ENCODE data around the gene HHIPL2. TPM values are rescaled to one million over a fixed set of nuclear protein-coding genes. Genes with fewer than 3 reads are reported as not detected.

HHIPL2 gene
- polyA plus RNA-seq = not detected

DNA sequence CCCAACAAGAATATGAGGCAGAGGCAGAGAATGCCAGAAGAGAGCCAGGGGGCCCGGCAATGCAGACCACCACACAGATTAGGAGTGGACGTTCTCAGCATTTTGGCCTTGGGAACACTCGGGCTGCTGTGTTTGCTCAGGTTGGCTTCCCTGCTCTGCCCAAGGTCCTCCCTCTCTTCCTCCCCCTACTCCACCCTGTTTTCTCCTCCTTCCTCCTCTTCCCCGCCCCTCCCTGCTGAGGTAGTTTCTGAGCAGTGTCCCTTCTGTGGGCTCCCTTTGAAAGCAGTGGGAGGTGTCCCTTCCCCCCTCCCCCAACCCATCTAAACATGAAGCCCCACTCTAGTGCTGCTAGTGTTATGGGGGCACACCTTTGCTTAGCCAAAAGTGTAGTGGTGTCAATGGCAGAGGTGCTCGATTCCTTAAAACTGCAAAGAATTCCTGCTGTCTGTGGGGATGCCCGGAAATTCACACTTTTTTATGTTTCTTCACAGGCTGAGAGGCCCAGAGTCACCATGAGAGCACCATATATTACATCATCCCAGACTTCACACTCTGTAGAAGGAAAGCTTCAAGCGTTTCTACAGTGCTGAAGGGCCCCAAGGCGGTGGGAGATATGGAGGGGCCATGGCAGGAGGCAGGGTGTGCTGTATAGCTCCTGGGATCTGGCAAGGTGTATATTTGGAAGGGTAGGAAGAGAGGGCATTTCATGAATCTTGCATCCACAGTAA, at the start of gene HHIPL2:
TSS of gene HHIPL2 (minus strand) at position 161 of the 728 bp plus-strand sequence. CDS start at position 101, 60 bp downstream.
- peaks cover 0 to 2% (median 0%) of the 10 kb centered on the region in 6 donors for H3K9me3 Mint-ChIP-seq
- no peaks in the 10 kb centered on the region for H3K36me3 Mint-ChIP-seq
- peaks cover 4 to 11% (median 6%) of the 10 kb centered on the region in 3 donors for H3K27me3 Mint-ChIP-seq (ENCODE audit: low read depth in 3 of 3)
- no peaks in the 10 kb centered on the region for H3K4me1 Mint-ChIP-seq
- no peak within 1 kb of the TSS for H3K4me3 Mint-ChIP-seq
- DNase-seq = no peak
- H3K27ac Mint-ChIP-seq = no peak within 1 kb of the TSS

DNA sequence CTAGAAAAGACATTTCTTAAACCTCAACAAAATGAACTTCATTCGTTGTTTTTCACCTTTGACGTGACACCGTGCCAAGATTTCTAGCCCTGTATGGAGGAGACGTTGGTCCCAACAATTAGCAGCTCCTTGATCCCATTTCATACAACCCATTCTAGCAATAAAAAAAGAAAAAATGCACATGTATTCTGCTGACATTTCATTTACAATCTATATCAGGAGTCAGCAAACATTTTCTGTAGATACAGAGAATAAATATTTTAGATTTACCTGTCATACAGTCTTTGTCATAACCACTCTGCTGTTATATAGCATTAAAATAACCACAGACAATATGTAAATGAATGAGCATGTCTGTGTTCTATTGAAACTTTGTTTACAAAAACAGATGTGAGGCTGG, 48.8 kb upstream of the HHIPL2 start:
- Mint-ChIP-seq H3K9me3 (peaks cover 0 to 1% (median 0%) of the 10 kb centered on the region in 6 donors), H3K27me3 (ENCODE audit: low read depth in 3 of 3) (peaks cover 0 to 5% (median 2%) of the 10 kb centered on the region in 3 donors), H3K4me1 (no peaks in the 10 kb centered on the region), H3K4me3 (no peak overlapping the region), H3K27ac (no peak overlapping the region), H3K36me3 (no peaks in the 10 kb centered on the region)
- DNase-seq = no peak

DNA sequence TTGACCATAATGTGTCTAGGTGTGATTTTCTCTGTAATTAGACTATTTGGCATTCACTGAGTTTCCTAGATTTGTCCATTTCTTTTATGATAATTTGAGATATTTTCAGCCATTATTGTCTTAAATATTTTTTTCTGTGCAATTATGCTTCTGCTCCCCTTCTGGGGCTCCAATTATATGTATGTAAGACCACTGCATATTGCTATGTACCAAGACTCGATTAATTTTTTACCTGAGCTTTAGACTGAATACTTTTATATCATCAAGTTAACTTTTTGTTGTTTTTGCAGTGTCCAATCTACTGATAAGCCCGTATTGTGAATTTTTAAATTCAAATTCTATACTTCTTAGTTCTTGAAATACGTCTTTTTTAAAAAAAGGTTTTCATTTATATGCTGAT, 46.9 kb upstream of the HHIPL2 start:
- H3K27me3 Mint-ChIP-seq (ENCODE audit: low read depth in 3 of 3) = peaks cover 1 to 3% (median 2%) of the 10 kb centered on the region in 3 donors
- H3K27ac Mint-ChIP-seq = peak overlapping the region in 1 of 6 donors; percentile 46
- no peak overlapping the region for H3K4me3 Mint-ChIP-seq
- H3K36me3 Mint-ChIP-seq = peaks cover 0 to 6% (median 0%) of the 10 kb centered on the region in 3 donors
- H3K9me3 Mint-ChIP-seq = peaks cover 0 to 1% (median 0%) of the 10 kb centered on the region in 6 donors
- no peak for DNase-seq
- peaks cover 8 to 13% of the 10 kb centered on the region in 2 donors for H3K4me1 Mint-ChIP-seq

DNA sequence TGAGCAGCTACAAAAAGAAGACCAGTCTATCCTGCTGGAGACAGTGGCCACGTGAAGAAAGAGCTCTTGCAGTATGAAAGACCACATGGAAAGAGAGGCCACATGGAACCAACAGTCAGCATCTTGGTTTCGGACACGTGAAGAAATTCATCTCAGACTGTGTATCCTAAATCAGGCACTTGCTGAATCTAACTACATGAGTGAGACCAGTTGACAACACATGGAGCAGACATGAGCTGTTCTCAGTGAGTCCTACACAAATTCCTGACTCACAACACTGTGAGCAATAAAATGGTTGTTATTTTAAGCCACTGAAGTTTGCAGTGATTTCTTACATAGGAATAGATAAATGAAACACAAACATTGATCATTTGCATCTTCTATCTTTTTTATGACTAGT, 44.3 kb upstream of the HHIPL2 start:
- no peak for DNase-seq
- Mint-ChIP-seq H3K27me3 (ENCODE audit: low read depth in 3 of 3) (peaks cover 2 to 8% (median 3%) of the 10 kb centered on the region in 3 donors), H3K27ac (no peak overlapping the region), H3K4me3 (no peak overlapping the region), H3K36me3 (peaks cover 1 to 10% (median 2%) of the 10 kb centered on the region in 3 donors), H3K4me1 (peaks cover 22 to 35% of the 10 kb centered on the region in 2 donors), H3K9me3 (no peaks in the 10 kb centered on the region)

DNA sequence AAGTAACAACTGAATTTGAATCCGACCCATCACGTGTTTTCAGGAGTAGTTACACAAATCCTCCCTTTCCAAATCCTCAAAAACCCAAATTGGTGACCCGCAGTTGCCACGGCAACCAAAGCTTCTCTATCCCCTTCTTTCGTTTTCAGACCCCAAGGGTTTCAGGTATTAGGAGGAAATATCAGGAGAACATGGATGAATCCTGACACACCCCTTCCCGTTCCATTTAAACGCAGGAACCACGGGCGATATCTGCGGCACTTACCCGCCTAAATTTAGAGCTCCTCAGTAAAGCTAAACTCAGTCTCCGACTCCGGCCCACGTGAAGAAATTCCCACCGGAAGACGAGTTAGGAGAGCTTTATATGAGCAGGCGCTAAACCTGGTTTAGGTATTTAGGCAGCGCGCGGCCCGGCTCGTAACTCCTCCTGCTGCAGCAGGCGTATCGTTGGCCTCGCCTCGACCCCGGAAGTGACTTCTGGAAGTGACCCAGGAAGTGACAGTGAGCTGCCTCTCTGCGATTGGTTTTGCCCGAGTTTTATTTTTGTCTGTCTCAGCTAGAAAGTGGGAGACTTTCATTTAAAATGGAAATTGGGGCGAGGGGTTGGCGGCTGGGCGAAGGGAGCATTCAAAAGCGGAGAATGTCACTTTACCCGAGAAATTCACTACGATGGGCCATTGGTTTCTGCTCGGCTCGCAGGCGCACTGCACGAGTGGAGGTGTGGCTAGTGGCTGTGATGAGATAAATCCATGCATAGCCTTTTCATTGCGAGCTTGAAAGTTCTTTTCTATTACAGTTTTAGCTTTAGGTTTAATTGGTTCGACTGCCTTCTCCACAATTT, 41.8 kb upstream of the HHIPL2 start, which contains the start of gene TAF1A:
TSS of gene TAF1A (minus strand) at position 472 of the 841 bp plus-strand sequence.
- Mint-ChIP-seq H3K27me3 (ENCODE audit: low read depth in 3 of 3) (peaks cover 2 to 8% (median 3%) of the 10 kb centered on the region in 3 donors), H3K4me1 (peaks cover 24 to 51% of the 10 kb centered on the region in 2 donors)
- DNase-seq = peak; percentile 78 to 86 (median 82)

DNA sequence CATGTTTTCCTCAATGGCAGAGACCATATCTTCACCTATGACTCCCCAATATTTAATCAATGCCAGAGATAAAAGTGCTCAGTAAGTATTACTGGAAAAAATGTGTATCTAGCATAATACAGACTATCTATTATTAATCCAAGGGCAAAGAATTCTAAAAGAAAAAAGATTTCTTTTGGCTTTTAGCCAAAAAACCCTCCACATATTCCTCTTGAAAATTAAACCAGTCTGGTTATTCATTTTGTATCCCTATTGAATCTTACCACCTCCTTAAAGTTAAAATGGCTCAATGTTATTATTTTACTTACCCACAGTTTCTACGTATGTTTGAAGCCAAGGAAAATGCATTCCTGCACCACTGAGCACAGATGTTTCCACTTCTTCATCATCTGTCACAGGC, 40.2 kb upstream of the HHIPL2 start:
- Mint-ChIP-seq H3K9me3 (no peaks in the 10 kb centered on the region), H3K27ac (peak overlapping the region in 1 of 6 donors; percentile 6), H3K27me3 (ENCODE audit: low read depth in 3 of 3) (peaks cover 2 to 8% (median 3%) of the 10 kb centered on the region in 3 donors), H3K36me3 (peaks cover 9 to 25% (median 15%) of the 10 kb centered on the region in 3 donors), H3K4me3 (peak overlapping the region in 1 of 5 donors; percentile 53), H3K4me1 (peaks cover 24 to 52% of the 10 kb centered on the region in 2 donors)
- DNase-seq = no peak

More for the DNA sequence above, 41.8 kb upstream of the HHIPL2 start, which contains the start of gene TAF1A:
- Mint-ChIP-seq H3K27ac (peak within 1 kb of the TSS; percentile 97 to 99 (median 98)), H3K36me3 (peaks cover 6 to 21% (median 12%) of the 10 kb centered on the region in 3 donors), H3K9me3 (no peaks in the 10 kb centered on the region), H3K4me3 (peak within 1 kb of the TSS; percentile 95 to 100 (median 97))

DNA sequence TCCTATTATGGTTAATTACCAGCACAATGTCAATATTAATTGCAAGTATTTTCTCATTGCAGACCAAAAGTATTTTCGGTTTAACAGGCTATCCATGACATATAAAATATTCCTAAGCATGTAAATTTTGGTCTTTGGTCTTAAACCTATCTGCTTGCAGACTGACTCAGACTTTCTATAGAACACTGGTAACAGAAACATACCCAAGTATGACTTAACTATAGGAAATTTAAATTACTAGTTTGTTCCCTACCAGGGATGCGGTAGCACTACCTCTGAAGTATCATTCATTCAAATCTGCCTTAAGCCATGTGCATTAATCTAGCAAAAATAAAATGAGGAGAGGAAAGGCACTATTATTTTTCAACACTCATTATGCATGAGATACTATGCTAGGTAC, 38.9 kb upstream of the HHIPL2 start:
- no peaks in the 10 kb centered on the region for H3K9me3 Mint-ChIP-seq
- no peak overlapping the region for H3K4me3 Mint-ChIP-seq

DNA sequence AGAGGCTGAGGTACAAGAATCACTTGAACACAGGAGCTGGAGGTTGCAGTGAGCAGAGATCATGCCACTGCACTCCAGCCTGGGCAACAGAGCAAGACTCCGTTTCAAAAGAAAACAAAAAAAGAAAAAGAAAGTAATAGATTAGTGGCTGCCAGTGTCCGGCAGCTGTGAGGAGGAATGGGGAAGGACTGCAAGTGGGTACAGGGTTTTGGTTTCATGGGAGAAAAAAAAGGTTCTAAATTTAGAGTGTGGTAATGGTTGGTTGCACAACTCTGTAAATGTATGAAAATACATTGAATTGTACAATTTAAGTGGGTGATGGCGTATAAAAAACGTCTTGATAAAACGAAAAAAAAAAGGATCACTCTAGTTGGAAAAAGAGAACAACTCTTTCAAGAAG, 35.2 kb upstream of the HHIPL2 start:
- Mint-ChIP-seq H3K4me1 (peaks cover 3 to 22% of the 10 kb centered on the region in 2 donors), H3K36me3 (peaks cover 22 to 45% (median 28%) of the 10 kb centered on the region in 3 donors), H3K27ac (no peak overlapping the region), H3K9me3 (no peaks in the 10 kb centered on the region), H3K4me3 (peak overlapping the region in 1 of 5 donors; percentile 27), H3K27me3 (ENCODE audit: low read depth in 3 of 3) (peaks cover 0 to 2% (median 0%) of the 10 kb centered on the region in 3 donors)
- DNase-seq = no peak

More for the DNA sequence above, 38.9 kb upstream of the HHIPL2 start:
- no peak for DNase-seq
- H3K4me1 Mint-ChIP-seq = peaks cover 24 to 52% of the 10 kb centered on the region in 2 donors
- peaks cover 12 to 38% (median 22%) of the 10 kb centered on the region in 3 donors for H3K36me3 Mint-ChIP-seq
- H3K27ac Mint-ChIP-seq = no peak overlapping the region
- H3K27me3 Mint-ChIP-seq (ENCODE audit: low read depth in 3 of 3) = peaks cover 2 to 8% (median 3%) of the 10 kb centered on the region in 3 donors

DNA sequence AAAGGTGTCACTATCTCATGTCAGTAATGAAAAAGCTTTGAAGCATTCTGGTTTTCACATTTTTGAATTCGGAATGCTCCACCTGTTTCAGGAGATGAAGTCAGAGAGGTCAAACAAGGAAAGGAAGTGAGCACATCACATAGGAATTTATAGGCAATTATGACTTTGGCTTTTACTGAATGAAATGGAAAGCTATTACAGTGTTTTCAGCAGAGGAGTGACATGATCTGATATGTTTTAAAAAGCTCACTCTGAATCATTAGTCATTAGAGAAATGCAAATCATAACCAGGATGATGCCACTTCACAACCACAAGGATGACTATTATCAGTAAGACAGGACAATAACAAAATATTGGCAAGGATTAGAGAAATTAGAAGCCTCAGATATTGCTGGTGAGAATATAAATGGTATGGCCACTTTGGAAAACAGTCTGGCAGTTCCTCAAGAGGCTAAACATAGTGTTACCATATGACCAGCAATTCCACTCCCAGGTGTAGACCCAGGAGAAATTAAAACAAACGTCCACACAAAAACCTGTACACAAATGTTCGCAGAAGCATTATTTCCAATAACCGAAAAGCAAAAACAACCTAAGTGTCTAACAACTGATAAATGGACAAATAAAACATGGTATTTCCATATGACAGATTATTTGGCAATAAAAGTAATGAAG, 34.3 kb upstream of the HHIPL2 start:
- H3K27me3 Mint-ChIP-seq (ENCODE audit: low read depth in 3 of 3) = peaks cover 0 to 2% (median 0%) of the 10 kb centered on the region in 3 donors
- H3K4me1 Mint-ChIP-seq = peaks cover 2 to 18% of the 10 kb centered on the region in 2 donors
- H3K27ac Mint-ChIP-seq = no peak overlapping the region
- peaks cover 24 to 45% (median 31%) of the 10 kb centered on the region in 3 donors for H3K36me3 Mint-ChIP-seq
- no peak overlapping the region for H3K4me3 Mint-ChIP-seq
- no peak for DNase-seq
- H3K9me3 Mint-ChIP-seq = no peaks in the 10 kb centered on the region

DNA sequence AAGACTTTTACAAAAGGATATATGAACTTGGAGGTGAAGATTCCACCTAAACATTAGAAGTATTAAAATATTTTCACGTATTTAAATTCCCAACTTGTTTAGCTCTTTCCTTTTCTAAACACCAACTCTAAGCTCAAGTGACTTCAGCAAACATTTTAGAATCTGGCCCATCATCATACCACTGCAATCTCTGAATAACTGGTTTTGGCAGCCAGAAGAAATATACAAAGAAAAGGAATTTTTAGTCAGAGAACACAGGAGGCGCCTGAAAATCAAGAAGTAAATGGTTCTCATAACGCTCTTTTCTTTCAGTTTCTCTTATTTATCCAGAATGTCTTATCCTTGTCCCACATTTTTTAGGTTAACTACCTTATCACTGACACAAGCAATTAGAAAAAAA, 31.4 kb upstream of the HHIPL2 start:
- no peak for DNase-seq
- Mint-ChIP-seq H3K27ac (no peak overlapping the region), H3K27me3 (ENCODE audit: low read depth in 3 of 3) (peaks cover 0 to 2% (median 0%) of the 10 kb centered on the region in 3 donors), H3K36me3 (peaks cover 27 to 55% (median 32%) of the 10 kb centered on the region in 3 donors), H3K4me3 (no peak overlapping the region), H3K9me3 (no peaks in the 10 kb centered on the region), H3K4me1 (no peaks in the 10 kb centered on the region)

DNA sequence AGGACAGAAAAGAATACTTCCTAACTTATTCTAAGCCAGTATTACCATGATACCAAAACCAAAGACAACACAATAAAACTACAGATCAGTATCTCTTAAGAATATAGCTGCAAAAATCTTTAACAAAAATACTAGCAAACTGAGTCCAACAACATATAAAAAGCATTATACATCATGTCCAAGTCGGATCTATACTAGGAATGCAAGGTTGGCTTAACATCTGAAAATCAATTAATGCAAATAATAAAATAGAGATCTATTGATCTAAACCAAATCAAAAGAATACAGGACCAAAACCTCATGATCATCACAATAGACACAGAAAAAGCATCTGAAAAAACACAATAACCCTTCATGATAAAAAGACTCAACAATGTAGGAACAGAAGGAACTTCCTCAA, 22.9 kb upstream of the HHIPL2 start:
- no peaks in the 10 kb centered on the region for H3K9me3 Mint-ChIP-seq
- H3K27me3 Mint-ChIP-seq (ENCODE audit: low read depth in 3 of 3) = no peaks in the 10 kb centered on the region
- no peak overlapping the region for H3K4me3 Mint-ChIP-seq
- peak overlapping the region in 1 of 6 donors; percentile 42 for H3K27ac Mint-ChIP-seq
- no peaks in the 10 kb centered on the region for H3K4me1 Mint-ChIP-seq
- H3K36me3 Mint-ChIP-seq = peaks cover 41 to 62% (median 48%) of the 10 kb centered on the region in 3 donors
- no peak for DNase-seq

DNA sequence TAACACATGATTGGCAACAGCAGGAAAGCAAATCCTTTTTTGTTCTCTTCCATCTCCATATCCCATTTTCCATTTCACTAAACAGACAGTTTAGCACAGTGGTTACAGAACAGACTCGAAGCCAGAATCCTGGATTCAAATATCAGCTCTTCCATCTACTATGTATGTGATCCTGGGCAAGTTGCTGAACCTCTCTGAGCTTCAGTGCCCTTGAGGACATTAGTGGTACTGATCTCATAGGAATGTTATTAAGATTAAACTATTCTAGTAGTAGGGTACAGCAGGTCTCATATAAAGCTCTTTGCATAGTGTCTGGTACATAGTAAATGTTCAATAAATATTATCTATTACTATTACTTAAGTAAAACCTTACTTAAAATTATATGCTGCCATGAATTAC, 13.8 kb upstream of the HHIPL2 start:
- H3K27me3 Mint-ChIP-seq (ENCODE audit: low read depth in 3 of 3) = peaks cover 0 to 2% (median 0%) of the 10 kb centered on the region in 3 donors
- no peak for DNase-seq
- H3K4me3 Mint-ChIP-seq = no peak overlapping the region
- H3K27ac Mint-ChIP-seq = no peak overlapping the region
- peaks cover 11 to 35% (median 32%) of the 10 kb centered on the region in 3 donors for H3K36me3 Mint-ChIP-seq
- no peaks in the 10 kb centered on the region for H3K4me1 Mint-ChIP-seq
- no peaks in the 10 kb centered on the region for H3K9me3 Mint-ChIP-seq

DNA sequence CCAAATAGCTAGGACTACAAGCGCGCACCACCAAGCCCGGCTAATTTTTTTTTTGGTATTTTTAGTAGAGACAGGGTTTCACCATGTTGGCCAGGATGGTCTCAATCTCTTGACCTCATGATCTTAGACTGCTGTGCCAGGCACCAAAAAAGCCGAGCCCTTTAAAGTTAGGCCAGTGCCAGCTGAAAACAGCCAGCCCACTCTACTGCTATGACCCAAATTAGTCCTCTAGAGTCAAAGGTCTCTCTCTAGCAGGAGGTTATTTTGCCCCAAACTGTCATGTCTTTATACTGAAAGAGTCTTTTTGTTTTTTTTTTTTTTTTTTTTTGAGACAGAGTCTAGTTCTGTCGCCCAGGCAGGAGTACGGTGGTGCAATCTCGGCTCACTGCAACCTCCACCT, 9.7 kb upstream of the HHIPL2 start:
- no peak for DNase-seq
- Mint-ChIP-seq H3K27me3 (ENCODE audit: low read depth in 3 of 3) (no peaks in the 10 kb centered on the region), H3K4me1 (no peaks in the 10 kb centered on the region), H3K27ac (no peak overlapping the region), H3K36me3 (peaks cover 9 to 26% (median 15%) of the 10 kb centered on the region in 3 donors), H3K9me3 (no peaks in the 10 kb centered on the region), H3K4me3 (no peak overlapping the region)
